ENCODE data around the gene ARMC9. TPM values are rescaled to one million over a fixed set of nuclear protein-coding genes. Genes with fewer than 3 reads are reported as not detected.
A peak's percentile ranks its signal among the peaks of the same experiment; 100 is the strongest.

Gene ARMC9
- total RNA-seq, result 10 to 100 TPM; 28.6 to 51.6 TPM
- 10 to 100 TPM; 20.5 to 48.6 TPM for polyA plus RNA-seq
- long read RNA-seq, donor 1, partial matches to known transcripts, result 0 of 1 reads
- long read RNA-seq, donor 1, other reads (novel, unspliced or antisense), result 0 of 1 reads
- long read RNA-seq, donor 2, result 0 reads
- long read RNA-seq, donor 3, result 0 reads
- long read RNA-seq, donor 4, result 0 reads
- long read RNA-seq, donor 5, partial matches to known transcripts, result 0 of 3 reads
- long read RNA-seq, donor 5, other reads (novel, unspliced or antisense), result 0 of 3 reads

- DNase-seq (peak; percentile 82 to 86 (median 84)), ATAC-seq (ENCODE audit: insufficient read depth, low FRiP score) (peak; percentile 92)
- H3K27ac ChIP-seq (ENCODE audit: low read depth in 1 of 2, low read length in 1 of 2), result peak within 1 kb of the TSS in 1 of 2 donors; percentile 59
- H3K4me1 ChIP-seq (ENCODE audit: control insufficient read depth in 5 of 5, insufficient read depth in 5 of 5, low read length in 5 of 5), result peaks cover 0 to 13% (median 6%) of the 10 kb centered on the region in 5 donors
- peak within 1 kb of the TSS; percentile 61 to 65 for H3K9ac ChIP-seq (ENCODE audit: insufficient read depth in 1 of 2, low read length in 2 of 2)
- H3K36me3 ChIP-seq (ENCODE audit: control insufficient read depth in 4 of 4, insufficient read depth in 4 of 4, low read length in 4 of 4), result peaks cover 0 to 9% (median 3%) of the 10 kb centered on the region in 4 donors
- no peaks in the 10 kb centered on the region for H3K9me3 ChIP-seq (ENCODE audit: control insufficient read depth in 4 of 4, insufficient read depth in 3 of 4, low read length in 3 of 4)
- WGBS, 2 donors, result 1% methylated on average over 80 to 83 of the region's 83 CpGs
- no peak for TF ChIP-seq CTCF (IDR thresholded peaks at IDR 0.05; ENCODE audit: control extremely low read depth, extremely low read depth)
- peak within 1 kb of the TSS; percentile 93 for H3K4me3 ChIP-seq
- H3K27me3 ChIP-seq (ENCODE audit: control insufficient read depth in 3 of 3, insufficient read depth in 3 of 3, low read length in 2 of 3), result no peaks in the 10 kb centered on the region
Measured at GRCh38 chr2:231198291-231199173, at the start of gene ARMC9. Gene ARMC9 (plus strand): TSS chr2:231198631. CDS start chr2:231206239, 7,608 bp downstream.

- no peak overlapping the region for H3K4me3 ChIP-seq
- no peak for TF ChIP-seq CTCF (IDR thresholded peaks at IDR 0.05; ENCODE audit: control extremely low read depth, extremely low read depth)
- H3K9me3 ChIP-seq (ENCODE audit: control insufficient read depth in 4 of 4, insufficient read depth in 3 of 4, low read length in 3 of 4), result no peaks in the 10 kb centered on the region
- peaks cover 3 to 29% (median 9%) of the 10 kb centered on the region in 4 donors for H3K36me3 ChIP-seq (ENCODE audit: control insufficient read depth in 4 of 4, insufficient read depth in 4 of 4, low read length in 4 of 4)
- DNase-seq (no peak), ATAC-seq (ENCODE audit: insufficient read depth, low FRiP score) (no peak)
- WGBS, 2 donors, result 92 to 95% methylated on average over 8 of the region's 8 CpGs
- no peak overlapping the region for H3K9ac ChIP-seq (ENCODE audit: insufficient read depth in 1 of 2, low read length in 2 of 2)
- no peak overlapping the region for H3K27ac ChIP-seq (ENCODE audit: low read depth in 1 of 2, low read length in 1 of 2)
- H3K4me1 ChIP-seq (ENCODE audit: control insufficient read depth in 5 of 5, insufficient read depth in 5 of 5, low read length in 5 of 5), result peaks cover 0 to 2% (median 0%) of the 10 kb centered on the region in 5 donors
- H3K27me3 ChIP-seq (ENCODE audit: control insufficient read depth in 3 of 3, insufficient read depth in 3 of 3, low read length in 2 of 3), result no peaks in the 10 kb centered on the region
Measured at GRCh38 chr2:231152800-231153557, 45.5 kb upstream of the ARMC9 start.

- H3K27me3 ChIP-seq (ENCODE audit: control insufficient read depth in 3 of 3, insufficient read depth in 3 of 3, low read length in 2 of 3), result no peaks in the 10 kb centered on the region
- H3K36me3 ChIP-seq (ENCODE audit: control insufficient read depth in 4 of 4, insufficient read depth in 4 of 4, low read length in 4 of 4), result peaks cover 2 to 12% (median 8%) of the 10 kb centered on the region in 4 donors
- no peak overlapping the region for H3K27ac ChIP-seq (ENCODE audit: low read depth in 1 of 2, low read length in 1 of 2)
- H3K4me3 ChIP-seq, result no peak overlapping the region
- no peak for DNase-seq
- no peak for TF ChIP-seq CTCF (IDR thresholded peaks at IDR 0.05; ENCODE audit: control extremely low read depth, extremely low read depth)
- no peaks in the 10 kb centered on the region for H3K9me3 ChIP-seq (ENCODE audit: control insufficient read depth in 4 of 4, insufficient read depth in 3 of 4, low read length in 3 of 4)
- H3K4me1 ChIP-seq (ENCODE audit: control insufficient read depth in 5 of 5, insufficient read depth in 5 of 5, low read length in 5 of 5), result peaks cover 0 to 5% (median 0%) of the 10 kb centered on the region in 5 donors
- no peak for ATAC-seq (ENCODE audit: insufficient read depth, low FRiP score)
- H3K9ac ChIP-seq (ENCODE audit: insufficient read depth in 1 of 2, low read length in 2 of 2), result no peak overlapping the region
Measured at GRCh38 chr2:231159306-231159705, 39.1 kb upstream of the ARMC9 start.

All from lung (tissue), 16 donors.